HL-60 (cell line): Measurements from ENCODE around the gene LNPEP.

Experiments
- DNase-seq, 2 experiments: peaks; one replicate each; pipeline ENCODE4 v3.0.0-alpha.2; 2010 to 2020; ENCODE audit warnings: low read depth in 1 of 2, low spot score in 1 of 2
- H3K27ac ChIP-seq: fragments of 250-450 bp; sonication (Bioruptor Pico); replicated peaks from 2 replicates; pipeline ENCODE4 v1.5.1; 2020; ENCODE audit warnings: mild to moderate bottlenecking, moderate library complexity
- H3K27me3 ChIP-seq: fragments of 250-450 bp; sonication (Bioruptor Pico); 2 replicates; pipeline ENCODE4 v1.5.1; 2021; ENCODE audit warnings: mild to moderate bottlenecking, moderate library complexity; ENCODE audit not compliant: insufficient read depth, poor library complexity, severe bottlenecking
- H3K4me3 ChIP-seq: replicated peaks from 2 replicates; pipeline ENCODE4 v1.5.1; 2011; ENCODE audit warnings: mild to moderate bottlenecking, control low read depth, low read length; ENCODE audit not compliant: insufficient read depth
- GABPA ChIP-seq: IDR thresholded peaks from 2 replicates; pipeline ENCODE4 v1.6.1; 2012; ENCODE audit warnings: low read depth
- POLR2AphosphoS5 ChIP-seq: IDR thresholded peaks from 2 replicates; pipeline ENCODE4 v1.6.1; 2012; ENCODE audit warnings: low read depth
- SPI1 ChIP-seq: IDR thresholded peaks from 2 replicates; pipeline ENCODE4 v1.6.1; 2012; ENCODE audit warnings: low read depth, mild to moderate bottlenecking, borderline replicate concordance
- TF ChIP-seq, protein P1 (sequence below): IDR thresholded peaks from 2 replicates; pipeline ENCODE4 v1.6.1; 2012; ENCODE audit warnings: low read depth; ENCODE audit not compliant: insufficient replicate concordance
- TF ChIP-seq, protein P2 (sequence below): IDR thresholded peaks from one replicate; pipeline ENCODE4 v1.5.1; 2011; ENCODE audit warnings: low read length, control low read depth, inconsistent platforms; ENCODE audit not compliant: insufficient read depth

The LNPEP gene

DNA sequence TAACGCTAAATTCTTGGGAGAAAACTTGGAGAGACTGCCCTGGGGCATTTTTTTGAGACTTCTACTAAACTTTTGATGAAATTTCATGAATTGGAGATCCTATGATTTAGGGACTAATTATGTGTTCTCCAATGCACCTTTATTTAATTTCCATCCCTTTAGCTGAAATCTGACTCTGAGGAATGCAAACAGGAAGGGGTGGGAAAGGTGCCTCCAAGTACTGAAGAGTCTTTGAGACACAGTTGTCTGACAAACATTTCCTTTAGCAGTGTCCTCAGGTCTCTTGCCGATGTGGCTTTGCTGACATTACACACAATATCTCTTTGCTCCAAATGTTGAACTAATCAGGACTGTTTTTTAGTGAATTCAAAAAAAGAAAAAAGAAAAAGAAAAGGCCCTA is 129.6 kb downstream of the LNPEP start:
- TF ChIP-seq SPI1 (no peak), GABPA (no peak), POLR2AphosphoS5 (no peak)
- TF ChIP-seq, protein P1, sequence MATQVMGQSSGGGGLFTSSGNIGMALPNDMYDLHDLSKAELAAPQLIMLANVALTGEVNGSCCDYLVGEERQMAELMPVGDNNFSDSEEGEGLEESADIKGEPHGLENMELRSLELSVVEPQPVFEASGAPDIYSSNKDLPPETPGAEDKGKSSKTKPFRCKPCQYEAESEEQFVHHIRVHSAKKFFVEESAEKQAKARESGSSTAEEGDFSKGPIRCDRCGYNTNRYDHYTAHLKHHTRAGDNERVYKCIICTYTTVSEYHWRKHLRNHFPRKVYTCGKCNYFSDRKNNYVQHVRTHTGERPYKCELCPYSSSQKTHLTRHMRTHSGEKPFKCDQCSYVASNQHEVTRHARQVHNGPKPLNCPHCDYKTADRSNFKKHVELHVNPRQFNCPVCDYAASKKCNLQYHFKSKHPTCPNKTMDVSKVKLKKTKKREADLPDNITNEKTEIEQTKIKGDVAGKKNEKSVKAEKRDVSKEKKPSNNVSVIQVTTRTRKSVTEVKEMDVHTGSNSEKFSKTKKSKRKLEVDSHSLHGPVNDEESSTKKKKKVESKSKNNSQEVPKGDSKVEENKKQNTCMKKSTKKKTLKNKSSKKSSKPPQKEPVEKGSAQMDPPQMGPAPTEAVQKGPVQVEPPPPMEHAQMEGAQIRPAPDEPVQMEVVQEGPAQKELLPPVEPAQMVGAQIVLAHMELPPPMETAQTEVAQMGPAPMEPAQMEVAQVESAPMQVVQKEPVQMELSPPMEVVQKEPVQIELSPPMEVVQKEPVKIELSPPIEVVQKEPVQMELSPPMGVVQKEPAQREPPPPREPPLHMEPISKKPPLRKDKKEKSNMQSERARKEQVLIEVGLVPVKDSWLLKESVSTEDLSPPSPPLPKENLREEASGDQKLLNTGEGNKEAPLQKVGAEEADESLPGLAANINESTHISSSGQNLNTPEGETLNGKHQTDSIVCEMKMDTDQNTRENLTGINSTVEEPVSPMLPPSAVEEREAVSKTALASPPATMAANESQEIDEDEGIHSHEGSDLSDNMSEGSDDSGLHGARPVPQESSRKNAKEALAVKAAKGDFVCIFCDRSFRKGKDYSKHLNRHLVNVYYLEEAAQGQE: no peak
- TF ChIP-seq, protein P2, sequence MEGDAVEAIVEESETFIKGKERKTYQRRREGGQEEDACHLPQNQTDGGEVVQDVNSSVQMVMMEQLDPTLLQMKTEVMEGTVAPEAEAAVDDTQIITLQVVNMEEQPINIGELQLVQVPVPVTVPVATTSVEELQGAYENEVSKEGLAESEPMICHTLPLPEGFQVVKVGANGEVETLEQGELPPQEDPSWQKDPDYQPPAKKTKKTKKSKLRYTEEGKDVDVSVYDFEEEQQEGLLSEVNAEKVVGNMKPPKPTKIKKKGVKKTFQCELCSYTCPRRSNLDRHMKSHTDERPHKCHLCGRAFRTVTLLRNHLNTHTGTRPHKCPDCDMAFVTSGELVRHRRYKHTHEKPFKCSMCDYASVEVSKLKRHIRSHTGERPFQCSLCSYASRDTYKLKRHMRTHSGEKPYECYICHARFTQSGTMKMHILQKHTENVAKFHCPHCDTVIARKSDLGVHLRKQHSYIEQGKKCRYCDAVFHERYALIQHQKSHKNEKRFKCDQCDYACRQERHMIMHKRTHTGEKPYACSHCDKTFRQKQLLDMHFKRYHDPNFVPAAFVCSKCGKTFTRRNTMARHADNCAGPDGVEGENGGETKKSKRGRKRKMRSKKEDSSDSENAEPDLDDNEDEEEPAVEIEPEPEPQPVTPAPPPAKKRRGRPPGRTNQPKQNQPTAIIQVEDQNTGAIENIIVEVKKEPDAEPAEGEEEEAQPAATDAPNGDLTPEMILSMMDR: no peak
- no peak for DNase-seq
- Histone ChIP-seq H3K4me3 (no peak overlapping the region), H3K27me3 (no peaks in the 10 kb centered on the region), H3K27ac (no peak overlapping the region)

DNA sequence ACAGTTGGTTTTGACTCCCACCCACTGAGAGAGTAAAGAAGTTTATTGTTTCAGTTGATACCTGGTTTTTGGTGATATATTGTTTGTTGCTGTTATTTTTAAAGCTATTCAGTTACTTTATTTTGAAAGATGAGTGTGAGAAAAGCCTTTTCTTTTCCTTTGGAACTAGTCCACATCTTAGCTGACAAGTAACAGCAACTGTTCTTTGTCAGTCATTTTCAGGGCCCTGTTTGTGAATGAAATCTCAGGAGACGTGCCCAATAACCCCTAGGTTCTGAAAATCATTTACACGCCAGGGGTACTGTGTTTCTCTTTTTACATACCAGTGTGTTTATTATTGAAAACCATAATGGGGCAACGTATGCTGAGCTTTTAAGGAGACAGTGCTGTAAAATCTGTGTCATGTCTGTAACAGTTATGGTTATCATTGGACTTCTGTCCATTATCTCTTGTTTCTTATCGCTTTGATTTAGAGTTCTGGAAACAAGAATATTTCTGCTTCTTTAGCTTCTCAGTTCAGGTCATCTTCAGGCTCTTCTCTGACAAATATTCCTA is 131.5 kb downstream of the LNPEP start:
- no peak for DNase-seq
- TF ChIP-seq, protein P1: no peak
- TF ChIP-seq, protein P2: no peak
- Histone ChIP-seq H3K4me3 (no peak overlapping the region), H3K27ac (no peak overlapping the region), H3K27me3 (no peaks in the 10 kb centered on the region)

GRCh38 chr5:97070234-97070633 is 134.4 kb downstream of the LNPEP start:
- TF ChIP-seq, protein P1: no peak
- no peak for TF ChIP-seq POLR2AphosphoS5
- TF ChIP-seq, protein P2: no peak
- no peak for TF ChIP-seq GABPA
- TF ChIP-seq SPI1: no peak
- H3K27me3 ChIP-seq: no peaks in the 10 kb centered on the region
- no peak for DNase-seq
- H3K27ac ChIP-seq: no peak overlapping the region
- no peak overlapping the region for H3K4me3 ChIP-seq
